IPS-18c (cell line): ENCODE results near the gene KRTAP5-3.
"Not testable (repeated sequence)": the region's sequence is repeated elsewhere in the genome, so short reads cannot be mapped to it uniquely, and the experiment has no call there.

Experiments
- H3K4me3 ChIP-seq: 2 replicates; pipeline ENCODE4 v1.7.0; 2013; ENCODE audit warnings: low read depth, mild to moderate bottlenecking, low read length, moderate library complexity; ENCODE audit not compliant: insufficient read depth
- H3K9me3 ChIP-seq: one replicate; pipeline ENCODE4 v1.6.1; 2013; ENCODE audit warnings: mild to moderate bottlenecking, low read length, moderate library complexity; ENCODE audit not compliant: control insufficient read depth, insufficient read depth

KRTAP5-3 gene

GRCh38 chr11:1597994-1598380 lies 10.3 kb downstream of the KRTAP5-3 start, which contains the start of gene KRTAP5-2:
Gene KRTAP5-2 (minus strand): TSS chr11:1598294. CDS start chr11:1598250, 44 bp downstream.
- H3K9me3 ChIP-seq = no peaks in the 10 kb centered on the region
- no peak within 1 kb of the TSS for H3K4me3 ChIP-seq

- H3K9me3 ChIP-seq = no peaks in the 10 kb centered on the region
- H3K4me3 ChIP-seq = no peak overlapping the region
Observed at GRCh38 chr11:1597331-1597993, 10.8 kb downstream of the KRTAP5-3 start.

GRCh38 chr11:1596576-1597121 lies 11.6 kb downstream of the KRTAP5-3 start:
- H3K4me3 ChIP-seq, H3K9me3 ChIP-seq: not testable (repeated sequence)

GRCh38 chr11:1595994-1596575 lies 12.2 kb downstream of the KRTAP5-3 start:
- not testable (repeated sequence) for H3K4me3 ChIP-seq

GRCh38 chr11:1592628-1593027 lies 15.6 kb downstream of the KRTAP5-3 start:
- no peak overlapping the region for H3K4me3 ChIP-seq
- H3K9me3 ChIP-seq = no peaks in the 10 kb centered on the region

More at GRCh38 chr11:1595994-1596575, 12.2 kb downstream of the KRTAP5-3 start:
- H3K9me3 ChIP-seq = not testable (repeated sequence)

- Histone ChIP-seq H3K9me3 (no peaks in the 10 kb centered on the region), H3K4me3 (no peak overlapping the region)
Observed at GRCh38 chr11:1589996-1590395, 18.3 kb downstream of the KRTAP5-3 start.

- H3K9me3 ChIP-seq, H3K4me3 ChIP-seq: not testable (repeated sequence)
Observed at GRCh38 chr11:1589191-1589963, 18.9 kb downstream of the KRTAP5-3 start.

GRCh38 chr11:1586699-1587098 lies 21.6 kb downstream of the KRTAP5-3 start:
- no peaks in the 10 kb centered on the region for H3K9me3 ChIP-seq

GRCh38 chr11:1584661-1585370 lies 23.4 kb downstream of the KRTAP5-3 start, which contains the start of gene KRTAP5-1:
Gene KRTAP5-1 (minus strand): TSS chr11:1585283. CDS start chr11:1585249, 34 bp downstream.
- H3K9me3 ChIP-seq, H3K4me3 ChIP-seq: not testable (repeated sequence)

More at GRCh38 chr11:1586699-1587098, 21.6 kb downstream of the KRTAP5-3 start:
- no peak overlapping the region for H3K4me3 ChIP-seq

- H3K9me3 ChIP-seq, H3K4me3 ChIP-seq: not testable (repeated sequence)
Observed at GRCh38 chr11:1582909-1583308, 25.4 kb downstream of the KRTAP5-3 start.

GRCh38 chr11:1581976-1582375 lies 26.3 kb downstream of the KRTAP5-3 start:
- Histone ChIP-seq H3K4me3 (no peak overlapping the region), H3K9me3 (no peaks in the 10 kb centered on the region)

- Histone ChIP-seq H3K9me3 (no peaks in the 10 kb centered on the region), H3K4me3 (no peak overlapping the region)
Observed at GRCh38 chr11:1576825-1577224, 31.4 kb downstream of the KRTAP5-3 start.

GRCh38 chr11:1575756-1576155 lies 32.5 kb downstream of the KRTAP5-3 start:
- H3K9me3 ChIP-seq, H3K4me3 ChIP-seq: not testable (repeated sequence)

- Histone ChIP-seq H3K4me3 (no peak overlapping the region), H3K9me3 (no peaks in the 10 kb centered on the region)
Observed at GRCh38 chr11:1574933-1575242, 33.4 kb downstream of the KRTAP5-3 start.

GRCh38 chr11:1574238-1574932 lies 33.9 kb downstream of the KRTAP5-3 start:
- H3K4me3 ChIP-seq = peak overlapping the region; percentile 52
- no peaks in the 10 kb centered on the region for H3K9me3 ChIP-seq

- H3K4me3 ChIP-seq = peak overlapping the region; percentile 52
- H3K9me3 ChIP-seq = no peaks in the 10 kb centered on the region
Observed at GRCh38 chr11:1573903-1574237, 34.4 kb downstream of the KRTAP5-3 start.
